HepG2 (cell line): ENCODE measurements around the gene ANXA2. TPM values are rescaled to one million over a fixed set of nuclear protein-coding genes. Genes with fewer than 3 reads are reported as not detected.

Experiments used
- ARID5B ChIP-seq: IDR thresholded peaks from 2 replicates; pipeline ENCODE4 v1.4.0; 2020; ENCODE audit warnings: mild to moderate bottlenecking, missing genetic modification reagents
- ISL2 ChIP-seq: sonication (generic); formaldehyde crosslinking; IDR thresholded peaks from 2 replicates; pipeline ENCODE4 v1.5.0; 2020; ENCODE audit warnings: missing genetic modification reagents
- JUN ChIP-seq: sonication (generic); formaldehyde crosslinking; IDR thresholded peaks from 2 replicates; pipeline ENCODE4 v1.4.0; 2020; ENCODE audit warnings: mild to moderate bottlenecking, missing genetic modification reagents
- MYC ChIP-seq: sonication (generic); formaldehyde crosslinking; IDR thresholded peaks from 2 replicates; pipeline ENCODE4 v1.9.0; 2021; ENCODE audit warnings: missing genetic modification reagents, borderline replicate concordance
- TARDBP ChIP-seq: sonication (generic); formaldehyde crosslinking; IDR thresholded peaks from 2 replicates; pipeline ENCODE4 v1.8.0; 2022; ENCODE audit warnings: mild to moderate bottlenecking, missing genetic modification reagents
- ZNF350 ChIP-seq: sonication (generic); formaldehyde crosslinking; IDR thresholded peaks from 2 replicates; pipeline ENCODE4 v1.4.0; 2020; ENCODE audit warnings: mild to moderate bottlenecking, low read depth, missing genetic modification reagents, borderline replicate concordance
- polyA plus RNA-seq, 8 experiments: library from polyadenylated mRNA; depleted of rRNA in 3 of 8; stranded (reverse) in 7 of 8; unstranded in 1 of 8; fragments of >200 nt; fragmentation: Illumina TruSeq in 4 of 8; extraction: Trizol in 4 of 8; gene quantifications; 2 replicates each; pipeline versions ENCODE4 v1.2.1 to v1.2.3, GENCODE V29; 2011 to 2016; ENCODE audit warnings: low read depth in 4 of 8, missing spikeins in 1 of 8, mixed read lengths in 1 of 8; ENCODE audit not compliant: insufficient read depth in 1 of 8
- total RNA-seq, 5 experiments: library from RNA; depleted of rRNA; stranded (reverse); fragments of >200 nt; fragmentation: Illumina TruSeq; extraction: Trizol; gene quantifications; 2 replicates each; pipeline ENCODE4 v1.2.3, GENCODE V29; 2016; ENCODE audit warnings: low read depth in 1 of 5
- TF ChIP-seq, protein P1 (sequence below): sonication (generic); formaldehyde crosslinking; IDR thresholded peaks from 2 replicates; pipeline ENCODE4 v1.4.0; 2020; ENCODE audit warnings: mild to moderate bottlenecking, missing genetic modification reagents, borderline replicate concordance

ANXA2 gene
- total and polyA plus RNA-seq, 2 of the 13 experiments (the other 11 are each of a cell fraction or from before 2014, with no cell fraction given) = 196 to 613 TPM

DNA sequence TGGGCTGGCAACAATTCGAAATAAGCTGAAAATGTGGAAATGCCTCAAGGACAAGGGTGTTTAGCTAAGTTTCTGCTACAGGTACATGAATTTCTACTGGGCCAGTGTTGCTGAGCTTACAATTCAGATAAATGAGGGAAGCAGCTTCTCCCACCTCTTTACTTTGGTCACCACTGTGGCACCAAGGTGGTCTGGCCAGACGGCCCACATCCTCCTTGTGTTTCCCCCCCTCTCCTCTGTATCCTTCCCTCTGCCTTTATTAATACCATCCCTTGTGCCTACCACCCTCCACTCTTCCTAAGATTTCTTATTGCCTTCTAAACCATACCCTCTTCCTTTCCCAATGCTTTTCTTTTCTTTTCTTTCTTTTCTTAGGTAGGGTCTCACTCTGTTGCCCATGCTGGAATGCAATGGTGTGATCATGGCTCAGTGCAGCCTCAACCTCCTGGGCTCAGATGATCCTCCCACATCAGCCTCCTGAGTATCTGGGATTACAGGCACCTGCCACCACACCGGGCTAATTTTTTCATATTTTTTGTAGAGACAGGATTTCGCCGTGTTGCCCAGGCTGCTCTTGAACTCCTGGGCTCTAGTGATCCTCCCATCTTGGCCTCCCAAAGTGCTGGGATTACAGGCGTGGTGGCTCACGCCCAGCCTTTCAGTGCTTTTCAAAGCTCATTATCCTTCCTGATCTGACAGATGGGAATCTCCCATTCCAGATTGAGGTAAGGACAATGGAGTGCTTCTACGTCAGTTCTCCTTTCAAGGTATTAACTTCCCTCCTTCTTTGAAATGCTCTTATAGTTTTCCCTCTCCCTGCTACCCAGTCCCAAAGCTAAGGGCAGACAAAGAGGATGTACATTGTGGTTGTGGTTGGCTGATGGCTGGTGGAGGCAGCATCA lies 14.8 kb downstream of the ANXA2 start (continued):
- TF ChIP-seq MYC (CRISPR knock-in tag) (no peak), ZNF350 (CRISPR knock-in tag) (no peak), JUN (CRISPR knock-in tag) (no peak), ISL2 (CRISPR knock-in tag) (no peak), TARDBP (no peak), ARID5B (CRISPR knock-in tag) (no peak)
- TF ChIP-seq, protein P1, sequence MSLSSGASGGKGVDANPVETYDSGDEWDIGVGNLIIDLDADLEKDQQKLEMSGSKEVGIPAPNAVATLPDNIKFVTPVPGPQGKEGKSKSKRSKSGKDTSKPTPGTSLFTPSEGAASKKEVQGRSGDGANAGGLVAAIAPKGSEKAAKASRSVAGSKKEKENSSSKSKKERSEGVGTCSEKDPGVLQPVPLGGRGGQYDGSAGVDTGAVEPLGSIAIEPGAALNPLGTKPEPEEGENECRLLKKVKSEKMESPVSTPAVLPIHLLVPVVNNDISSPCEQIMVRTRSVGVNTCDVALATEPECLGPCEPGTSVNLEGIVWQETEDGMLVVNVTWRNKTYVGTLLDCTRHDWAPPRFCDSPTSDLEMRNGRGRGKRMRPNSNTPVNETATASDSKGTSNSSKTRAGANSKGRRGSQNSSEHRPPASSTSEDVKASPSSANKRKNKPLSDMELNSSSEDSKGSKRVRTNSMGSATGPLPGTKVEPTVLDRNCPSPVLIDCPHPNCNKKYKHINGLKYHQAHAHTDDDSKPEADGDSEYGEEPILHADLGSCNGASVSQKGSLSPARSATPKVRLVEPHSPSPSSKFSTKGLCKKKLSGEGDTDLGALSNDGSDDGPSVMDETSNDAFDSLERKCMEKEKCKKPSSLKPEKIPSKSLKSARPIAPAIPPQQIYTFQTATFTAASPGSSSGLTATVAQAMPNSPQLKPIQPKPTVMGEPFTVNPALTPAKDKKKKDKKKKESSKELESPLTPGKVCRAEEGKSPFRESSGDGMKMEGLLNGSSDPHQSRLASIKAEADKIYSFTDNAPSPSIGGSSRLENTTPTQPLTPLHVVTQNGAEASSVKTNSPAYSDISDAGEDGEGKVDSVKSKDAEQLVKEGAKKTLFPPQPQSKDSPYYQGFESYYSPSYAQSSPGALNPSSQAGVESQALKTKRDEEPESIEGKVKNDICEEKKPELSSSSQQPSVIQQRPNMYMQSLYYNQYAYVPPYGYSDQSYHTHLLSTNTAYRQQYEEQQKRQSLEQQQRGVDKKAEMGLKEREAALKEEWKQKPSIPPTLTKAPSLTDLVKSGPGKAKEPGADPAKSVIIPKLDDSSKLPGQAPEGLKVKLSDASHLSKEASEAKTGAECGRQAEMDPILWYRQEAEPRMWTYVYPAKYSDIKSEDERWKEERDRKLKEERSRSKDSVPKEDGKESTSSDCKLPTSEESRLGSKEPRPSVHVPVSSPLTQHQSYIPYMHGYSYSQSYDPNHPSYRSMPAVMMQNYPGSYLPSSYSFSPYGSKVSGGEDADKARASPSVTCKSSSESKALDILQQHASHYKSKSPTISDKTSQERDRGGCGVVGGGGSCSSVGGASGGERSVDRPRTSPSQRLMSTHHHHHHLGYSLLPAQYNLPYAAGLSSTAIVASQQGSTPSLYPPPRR = no peak
